Neural crest cell (in vitro differentiated cells): ENCODE results near the gene RIMBP2. TPM values are rescaled to one million over a fixed set of nuclear protein-coding genes. Genes with fewer than 3 reads are reported as not detected.
"Not testable (repeated sequence)": the region's sequence is repeated elsewhere in the genome, so short reads cannot be mapped to it uniquely, and the experiment has no call there.

ENCODE experiments used
- DNase-seq: peaks from one replicate; pipeline ENCODE4 v3.0.0; 2021; ENCODE audit warnings: low read depth, mixed read lengths, low spot score
- H3K27ac Mint-ChIP-seq: one replicate; pipeline ENCODE4 v1.8.0; 2021; ENCODE audit warnings: mild to moderate bottlenecking, mixed read lengths; ENCODE audit not compliant: unreplicated experiment
- H3K27me3 Mint-ChIP-seq: 2 replicates; pipeline ENCODE4 v1.8.0; 2021; ENCODE audit warnings: low read depth, mild to moderate bottlenecking, mixed read lengths
- H3K36me3 Mint-ChIP-seq: 2 replicates; pipeline ENCODE4 v1.8.0; 2021; ENCODE audit warnings: low read depth, mild to moderate bottlenecking, mixed read lengths
- H3K4me1 Mint-ChIP-seq: 2 replicates; pipeline ENCODE4 v1.8.0; 2021; ENCODE audit warnings: mixed read lengths
- H3K4me3 Mint-ChIP-seq: one replicate; pipeline ENCODE4 v1.8.0; 2021; ENCODE audit warnings: mild to moderate bottlenecking, mixed read lengths
- H3K9me3 Mint-ChIP-seq: 2 replicates; pipeline ENCODE4 v1.8.0; 2021; ENCODE audit warnings: mixed read lengths
- CTCF ChIP-seq: fragments of 200-600 bp; sonication (generic); conservative IDR thresholded peaks from 2 replicates; pipeline ENCODE4 v1.5.0; 2021; ENCODE audit warnings: antibody characterized with exemption, mild to moderate bottlenecking
- total RNA-seq: library from RNA; stranded (reverse); gene quantifications from 2 replicates; pipeline ENCODE4 v1.2.1, GENCODE V29; 2021

RIMBP2 gene
- total RNA-seq, 1 donor from 2014 or later, result 5.9 TPM

DNA sequence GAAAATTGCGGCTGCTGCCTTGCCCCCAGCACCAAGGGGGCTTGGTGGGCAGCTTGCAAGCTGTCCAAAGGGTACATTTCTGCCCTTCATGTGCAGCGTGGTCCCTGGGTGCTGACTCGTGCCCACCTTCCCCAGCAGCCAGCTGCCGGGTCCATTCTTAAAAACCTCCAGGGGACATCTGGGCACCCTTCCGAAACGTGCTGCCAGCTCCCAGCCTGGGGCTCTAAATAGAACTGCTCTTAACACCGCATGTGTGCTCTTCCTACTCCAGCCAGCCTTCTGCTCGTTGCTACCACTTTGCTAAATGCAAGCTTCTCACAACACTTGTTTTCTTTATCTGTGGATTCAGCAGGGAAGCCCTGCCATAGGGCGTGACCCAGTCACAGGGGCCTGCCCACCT, 66.0 kb downstream of the RIMBP2 start:
- no peak for TF ChIP-seq CTCF
- Mint-ChIP-seq H3K4me1 (peaks cover 11% of the 10 kb centered on the region), H3K4me3 (no peak overlapping the region), H3K36me3 (no peaks in the 10 kb centered on the region), H3K9me3 (no peaks in the 10 kb centered on the region), H3K27me3 (no peaks in the 10 kb centered on the region), H3K27ac (peak overlapping the region; percentile 88)
- no peak for DNase-seq

DNA sequence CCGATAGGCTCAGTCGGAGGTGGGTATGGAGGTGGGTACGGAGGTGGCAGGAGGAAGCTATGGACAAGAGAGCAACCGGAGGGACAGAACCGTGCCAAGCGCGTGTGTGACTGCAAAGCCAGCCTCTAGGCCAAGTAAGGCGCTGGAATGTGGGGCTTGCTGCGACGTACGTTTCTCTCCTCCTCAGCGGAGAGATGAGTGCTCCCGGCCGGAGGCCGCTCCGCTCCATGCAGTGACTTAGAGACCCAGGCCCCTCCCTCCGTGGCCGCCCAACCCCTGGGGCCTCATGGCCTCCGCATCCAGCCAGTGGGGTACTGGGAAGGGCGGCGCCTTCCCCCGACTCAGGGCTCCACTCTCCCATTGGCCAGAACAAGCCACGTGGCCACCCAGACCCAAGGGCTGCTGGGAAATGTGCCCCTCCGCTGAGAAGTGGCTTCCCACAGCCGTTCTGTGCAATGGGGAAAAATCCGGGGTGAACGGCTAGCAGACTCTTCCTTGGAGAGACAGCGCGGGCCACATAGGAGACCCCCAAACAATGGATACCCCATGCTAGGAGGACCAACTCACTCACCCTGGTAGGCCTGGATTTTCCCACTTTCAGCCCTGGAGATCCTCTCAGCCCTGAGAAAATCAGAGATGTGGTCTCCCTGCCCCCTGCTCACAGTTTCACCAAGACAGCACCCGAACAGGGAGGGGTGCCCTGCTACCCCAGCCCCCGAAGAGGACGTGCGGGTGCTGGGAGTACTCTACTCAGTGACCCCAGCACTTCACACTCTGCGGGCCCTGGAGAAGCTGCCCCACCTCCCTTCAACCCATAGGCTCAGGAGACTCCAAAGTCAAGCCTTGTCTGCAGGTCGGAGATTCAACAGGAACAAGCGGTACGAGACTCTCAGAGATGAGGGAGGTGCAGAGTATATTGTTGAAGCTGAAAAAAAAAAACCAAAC, 66.7 kb downstream of the RIMBP2 start:
- H3K27me3 Mint-ChIP-seq, result no peaks in the 10 kb centered on the region
- H3K4me1 Mint-ChIP-seq, result peaks cover 11% of the 10 kb centered on the region
- no peak for TF ChIP-seq CTCF
- DNase-seq, result no peak
- H3K9me3 Mint-ChIP-seq, result no peaks in the 10 kb centered on the region
- H3K27ac Mint-ChIP-seq, result peak overlapping the region; percentile 12
- no peak overlapping the region for H3K4me3 Mint-ChIP-seq
- no peaks in the 10 kb centered on the region for H3K36me3 Mint-ChIP-seq

- H3K4me1 Mint-ChIP-seq, result peaks cover 11% of the 10 kb centered on the region
- H3K27me3 Mint-ChIP-seq, result no peaks in the 10 kb centered on the region
- no peak for TF ChIP-seq CTCF
- no peak overlapping the region for H3K4me3 Mint-ChIP-seq
- DNase-seq, result no peak
- no peaks in the 10 kb centered on the region for H3K9me3 Mint-ChIP-seq
- H3K36me3 Mint-ChIP-seq, result no peaks in the 10 kb centered on the region
- no peak overlapping the region for H3K27ac Mint-ChIP-seq
These were observed 68.3 kb downstream of the RIMBP2 start for GRCh38 chr12:130647814-130648213.

- Mint-ChIP-seq H3K36me3 (no peaks in the 10 kb centered on the region), H3K27ac (no peak overlapping the region), H3K9me3 (no peaks in the 10 kb centered on the region), H3K4me1 (peaks cover 11% of the 10 kb centered on the region), H3K27me3 (no peaks in the 10 kb centered on the region), H3K4me3 (no peak overlapping the region)
- no peak for DNase-seq
- TF ChIP-seq CTCF, result no peak
These were observed 69.3 kb downstream of the RIMBP2 start for GRCh38 chr12:130646716-130647370.

DNA sequence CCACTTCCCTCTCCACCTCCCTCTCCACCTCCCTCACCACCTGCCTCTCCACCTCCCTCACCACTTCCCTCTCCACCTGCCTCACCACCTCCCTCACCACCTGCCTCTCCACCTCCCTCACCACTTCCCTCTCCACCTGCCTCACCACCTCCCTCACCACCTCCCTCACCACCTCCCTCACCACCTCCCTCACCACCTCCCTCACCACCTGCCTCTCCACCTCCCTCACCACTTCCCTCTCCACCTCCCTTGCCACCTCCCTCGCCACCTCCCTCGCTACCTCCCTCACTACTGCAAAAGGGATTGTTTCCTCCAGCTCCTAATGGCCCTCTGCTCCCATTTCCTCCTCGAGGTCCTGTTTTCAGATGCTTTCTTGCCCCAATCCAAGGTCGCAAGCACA, 69.9 kb downstream of the RIMBP2 start:
- H3K36me3 Mint-ChIP-seq, H3K9me3 Mint-ChIP-seq, DNase-seq, H3K27me3 Mint-ChIP-seq, H3K4me3 Mint-ChIP-seq: not testable (repeated sequence)
- H3K27ac Mint-ChIP-seq, result peak overlapping the region; percentile 86
- peaks cover 10% of the 10 kb centered on the region for H3K4me1 Mint-ChIP-seq

DNA sequence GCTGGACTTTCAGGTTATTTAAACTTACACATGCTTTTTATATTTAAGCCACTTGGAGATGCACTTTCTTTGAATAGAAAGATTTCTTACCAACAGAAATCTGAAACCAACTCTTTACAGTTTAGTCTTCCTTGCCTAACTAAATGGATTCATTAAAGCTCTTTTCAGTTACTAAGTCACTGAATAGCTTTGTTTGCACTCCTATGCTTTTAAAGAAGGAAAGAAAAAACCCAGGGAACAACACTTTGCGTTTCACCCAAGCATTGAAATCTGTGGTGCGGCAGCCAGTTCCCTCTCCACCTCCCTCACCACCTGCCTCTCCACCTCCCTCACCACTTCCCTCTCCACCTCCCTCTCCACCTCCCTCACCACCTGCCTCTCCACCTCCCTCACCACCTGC, 70.3 kb downstream of the RIMBP2 start:
- no peak for DNase-seq
- Mint-ChIP-seq H3K9me3 (no peaks in the 10 kb centered on the region), H3K36me3 (no peaks in the 10 kb centered on the region), H3K27me3 (no peaks in the 10 kb centered on the region), H3K4me3 (no peak overlapping the region), H3K27ac (no peak overlapping the region), H3K4me1 (peaks cover 7% of the 10 kb centered on the region)
- TF ChIP-seq CTCF, result no peak
